Fibroblast of pulmonary artery (primary cell): ENCODE data around the gene CNTNAP5.

Experiments
- DNase-seq: peaks from one replicate; pipeline ENCODE4 v3.0.0-alpha.2; 2010; ENCODE audit warnings: low read depth
- H3K4me3 ChIP-seq: replicated peaks from 2 replicates; pipeline ENCODE4 v1.5.1; 2011; ENCODE audit warnings: low read depth, mild to moderate bottlenecking, control low read depth, low read length, moderate library complexity
- CTCF ChIP-seq: IDR thresholded peaks from 2 replicates; pipeline ENCODE4 v1.5.1; 2011; ENCODE audit warnings: mild to moderate bottlenecking, control low read depth, low read length, inconsistent platforms; ENCODE audit errors: missing control alignments

CNTNAP5 gene

GRCh38 chr2:124024561-124025170, 421 bp upstream of the CNTNAP5 start:
- H3K4me3 ChIP-seq: peak overlapping the region; percentile 44
- peak; percentile 8 for DNase-seq
- no peak for TF ChIP-seq CTCF

- DNase-seq: no peak
- TF ChIP-seq CTCF: no peak
- peak overlapping the region; percentile 44 for H3K4me3 ChIP-seq
Observed at GRCh38 chr2:124025891-124026434, 876 bp downstream of the CNTNAP5 start.

GRCh38 chr2:124026503-124026902, 1.4 kb downstream of the CNTNAP5 start:
- DNase-seq: no peak
- H3K4me3 ChIP-seq: no peak overlapping the region
- TF ChIP-seq CTCF: no peak

GRCh38 chr2:124027182-124027581, 2.1 kb downstream of the CNTNAP5 start:
- DNase-seq: peak; percentile 80
- peak; percentile 73 for TF ChIP-seq CTCF
- no peak overlapping the region for H3K4me3 ChIP-seq

GRCh38 chr2:124032799-124033198, 7.7 kb downstream of the CNTNAP5 start:
- TF ChIP-seq CTCF: no peak
- DNase-seq: no peak
- no peak overlapping the region for H3K4me3 ChIP-seq

- DNase-seq: no peak
- no peak overlapping the region for H3K4me3 ChIP-seq
- no peak for TF ChIP-seq CTCF
Observed at GRCh38 chr2:124034265-124034664, 9.2 kb downstream of the CNTNAP5 start.

GRCh38 chr2:124035001-124035400, 9.9 kb downstream of the CNTNAP5 start:
- no peak overlapping the region for H3K4me3 ChIP-seq
- DNase-seq: no peak
- TF ChIP-seq CTCF: no peak
